H9 (cell line): ENCODE results near the gene PRLH. TPM values are rescaled to one million over a fixed set of nuclear protein-coding genes. Genes with fewer than 3 reads are reported as not detected.
A peak's percentile ranks its signal among the peaks of the same experiment; 100 is the strongest.

Experiments
- DNase-seq: peaks from one replicate; pipeline ENCODE4 v3.0.0-alpha.2; 2017
- H2AFZ ChIP-seq: one replicate; pipeline ENCODE4 v1.6.1; 2013; ENCODE audit warnings: mild to moderate bottlenecking, low read length, control low read depth, moderate library complexity
- H2AK5ac ChIP-seq: 2 replicates; pipeline ENCODE4 v1.6.1; 2013; ENCODE audit warnings: low read length, control low read depth, mixed read lengths; ENCODE audit not compliant: insufficient read length
- H2BK120ac ChIP-seq: one replicate; pipeline ENCODE4 v1.6.1; 2013; ENCODE audit warnings: low read depth, mild to moderate bottlenecking, low read length, control low read depth, inconsistent platforms; ENCODE audit not compliant: poor library complexity, severe bottlenecking
- H2BK12ac ChIP-seq: 2 replicates; pipeline ENCODE4 v1.6.1; 2013; ENCODE audit warnings: low read length, control low read depth, mixed read lengths, low read depth; ENCODE audit not compliant: insufficient read length
- H2BK15ac ChIP-seq: 2 replicates; pipeline ENCODE4 v1.6.1; 2013; ENCODE audit warnings: low read depth, low read length, control low read depth
- H2BK20ac ChIP-seq: one replicate; pipeline ENCODE4 v1.6.1; 2013; ENCODE audit warnings: low read depth, mild to moderate bottlenecking, low read length, control low read depth, inconsistent platforms; ENCODE audit not compliant: poor library complexity, severe bottlenecking
- H2BK5ac ChIP-seq: 2 replicates; pipeline ENCODE4 v1.6.1; 2013; ENCODE audit warnings: low read length, control low read depth, mixed read lengths; ENCODE audit not compliant: insufficient read length
- H3K14ac ChIP-seq: 2 replicates; pipeline ENCODE4 v1.6.1; 2013; ENCODE audit warnings: low read length, control low read depth; ENCODE audit not compliant: insufficient read depth
- H3K18ac ChIP-seq: 2 replicates; pipeline ENCODE4 v1.6.1; 2013; ENCODE audit warnings: low read depth, mild to moderate bottlenecking, mixed read lengths, low read length, control low read depth; ENCODE audit not compliant: insufficient read length
- H3K23ac ChIP-seq: 2 replicates; pipeline ENCODE4 v1.6.1; 2013; ENCODE audit warnings: low read length, control low read depth, mixed read lengths, low read depth; ENCODE audit not compliant: insufficient read length
- H3K23me2 ChIP-seq: 2 replicates; pipeline ENCODE4 v1.6.1; 2013; ENCODE audit warnings: low read depth, mild to moderate bottlenecking, mixed read lengths, low read length, control low read depth; ENCODE audit not compliant: insufficient read length, poor library complexity, severe bottlenecking
- H3K27ac ChIP-seq: 2 replicates; pipeline ENCODE4 v1.5.1; 2013; ENCODE audit warnings: low read length, control low read depth, mixed read lengths, low read depth; ENCODE audit not compliant: insufficient read length
- H3K27me3 ChIP-seq: 2 replicates; pipeline ENCODE4 v1.6.1; 2013; ENCODE audit warnings: low read length, control low read depth, inconsistent platforms; ENCODE audit not compliant: insufficient read depth
- H3K4ac ChIP-seq: 2 replicates; pipeline ENCODE4 v1.6.1; 2013; ENCODE audit warnings: low read depth, mild to moderate bottlenecking, control low read depth, inconsistent platforms, low read length, moderate library complexity
- H3K4me1 ChIP-seq: 2 replicates; pipeline ENCODE4 v1.6.1; 2013; ENCODE audit warnings: low read length, control low read depth, inconsistent platforms; ENCODE audit not compliant: insufficient read depth
- H3K4me2 ChIP-seq: 2 replicates; pipeline ENCODE4 v1.6.1; 2013; ENCODE audit warnings: low read length, control low read depth, mixed read lengths; ENCODE audit not compliant: insufficient read length, insufficient read depth
- H3K56ac ChIP-seq: 2 replicates; pipeline ENCODE4 v1.6.1; 2013; ENCODE audit warnings: low read depth, mild to moderate bottlenecking, mixed read lengths, low read length, control low read depth; ENCODE audit not compliant: insufficient read length
- H3K79me1 ChIP-seq: 2 replicates; pipeline ENCODE4 v1.6.1; 2013; ENCODE audit warnings: low read depth, mild to moderate bottlenecking, moderate library complexity, low read length, control low read depth, inconsistent platforms; ENCODE audit not compliant: insufficient read depth, poor library complexity, severe bottlenecking
- H3K79me2 ChIP-seq: 2 replicates; pipeline ENCODE4 v1.6.1; 2013; ENCODE audit warnings: low read length, control low read depth, inconsistent platforms; ENCODE audit not compliant: insufficient read depth
- H3K9ac ChIP-seq: 2 replicates; pipeline ENCODE4 v1.6.1; 2013; ENCODE audit warnings: low read length, control low read depth, mixed read lengths; ENCODE audit not compliant: insufficient read length; ENCODE audit errors: extremely low read depth
- H3K9me3 ChIP-seq: one replicate; pipeline ENCODE4 v1.6.1; 2013; ENCODE audit warnings: low read depth, low read length, inconsistent platforms; ENCODE audit not compliant: control insufficient read depth
- H3T11ph ChIP-seq: one replicate; pipeline ENCODE4 v1.6.1; 2013; ENCODE audit warnings: mild to moderate bottlenecking, low read length, control low read depth, inconsistent platforms
- H4K20me1 ChIP-seq: one replicate; pipeline ENCODE4 v1.6.1; 2013; ENCODE audit not compliant: control insufficient read depth, insufficient read length, insufficient read depth
- H4K5ac ChIP-seq: 2 replicates; pipeline ENCODE4 v1.6.1; 2013; ENCODE audit warnings: low read depth, mild to moderate bottlenecking, mixed read lengths, low read length, control low read depth; ENCODE audit not compliant: insufficient read length
- H4K8ac ChIP-seq: replicated peaks from 2 replicates; pipeline ENCODE4 v1.6.1; 2013; ENCODE audit warnings: low read length, control low read depth, mixed read lengths, low read depth; ENCODE audit not compliant: insufficient read length
- H4K91ac ChIP-seq: 2 replicates; pipeline ENCODE4 v1.6.1; 2013; ENCODE audit warnings: low read depth, mild to moderate bottlenecking, moderate library complexity, mixed read lengths, low read length, control low read depth; ENCODE audit not compliant: insufficient read length
- H3K27ac Mint-ChIP-seq, 3 experiments: 2 replicates in 2 of 3; 3 replicates in 1 of 3; pipeline ENCODE4 v1.8.0; 2020 to 2021; ENCODE audit warnings: mixed read lengths in 3 of 3, mild to moderate bottlenecking in 1 of 3, moderate library complexity in 1 of 3
- H3K27me3 Mint-ChIP-seq: 2 replicates; pipeline ENCODE4 v1.8.0; 2021; ENCODE audit warnings: low read depth, mild to moderate bottlenecking, moderate library complexity, mixed read lengths
- H3K36me3 Mint-ChIP-seq, 3 experiments: 2 replicates in 2 of 3; 3 replicates in 1 of 3; pipeline ENCODE4 v1.8.0; 2020 to 2021; ENCODE audit warnings: low read depth in 3 of 3, mixed read lengths in 3 of 3; ENCODE audit not compliant: insufficient read depth in 1 of 3
- H3K4me1 Mint-ChIP-seq, 2 experiments: 2 replicates each; pipeline ENCODE4 v1.8.0; 2020; ENCODE audit warnings: mixed read lengths in 2 of 2
- H3K4me3 Mint-ChIP-seq, 2 experiments: 2 replicates in 1 of 2; 3 replicates in 1 of 2; pipeline ENCODE4 v1.8.0; 2020 to 2021; ENCODE audit warnings: mild to moderate bottlenecking in 2 of 2, mixed read lengths in 2 of 2, moderate library complexity in 1 of 2
- H3K9me3 Mint-ChIP-seq, 2 experiments: 2 replicates in 1 of 2; 3 replicates in 1 of 2; pipeline ENCODE4 v1.8.0; 2020; ENCODE audit warnings: mild to moderate bottlenecking in 2 of 2, mixed read lengths in 2 of 2, moderate library complexity in 1 of 2
- CTCF ChIP-seq: fragments of 200-600 bp; sonication (generic); conservative IDR thresholded peaks from 3 replicates; pipeline ENCODE4 v1.8.0; 2021; ENCODE audit warnings: antibody characterized with exemption, mild to moderate bottlenecking
- WGBS: extraction: QIAGEN DNeasy Blood & Tissue Kit; methylation state at CpG from one replicate; pipeline ENCODE4 v1.1.7; 2013; ENCODE audit warnings: missing lambda C conversion rate, low lambda C conversion rate, mixed read lengths; ENCODE audit not compliant: insufficient read length; ENCODE audit errors: extremely low coverage; 5-methylcytosine and 5-hydroxymethylcytosine counted together
- total RNA-seq: library from RNA; stranded (reverse); gene quantifications from 2 replicates; pipeline ENCODE4 v1.2.1, GENCODE V29; 2021

The PRLH gene
- total RNA-seq, 1 experiment from 2014 or later, result not detected

GRCh38 chr2:237593036-237593435 lies 26.7 kb downstream of the PRLH start:
- no peak for TF ChIP-seq CTCF
- peaks cover 2% of the 10 kb centered on the region; the same call in 1 of the 2 replicates for H3K27me3 Mint-ChIP-seq
- Histone ChIP-seq H3K79me2 (peaks cover 20% of the 10 kb centered on the region; the same call in 1 of the 2 replicates), H3K27me3 (no peaks in the 10 kb centered on the region), H3K4ac (no peak overlapping the region), H3K56ac (no peak overlapping the region), H3K4me1 (peaks cover 14% of the 10 kb centered on the region; the same call in 1 of the 2 replicates), H3T11ph (no peak overlapping the region), H4K20me1 (no peaks in the 10 kb centered on the region), H2BK12ac (no peak overlapping the region), H2BK15ac (no peak overlapping the region), H3K14ac (no peak overlapping the region), H4K5ac (no peak overlapping the region), H2BK20ac (no peak overlapping the region), H3K9ac (no peak overlapping the region), H3K23ac (no peak overlapping the region), H3K18ac (no peak overlapping the region), H3K79me1 (no peaks in the 10 kb centered on the region), H2BK120ac (no peak overlapping the region), H2BK5ac (no peak overlapping the region), H2AFZ (no peak overlapping the region), H4K8ac (no peak overlapping the region), H3K27ac (no peak overlapping the region), H2AK5ac (no peak overlapping the region), H3K23me2 (peaks cover 4% of the 10 kb centered on the region), H3K9me3 (no peaks in the 10 kb centered on the region), H3K4me2 (no peak overlapping the region), H4K91ac (no peak overlapping the region)
- no peak overlapping the region for H3K4me3 Mint-ChIP-seq
- no CpG with 5 or more reads among the region's 10 CpGs for WGBS
- DNase-seq, result no peak
- H3K36me3 Mint-ChIP-seq, result peaks cover 0 to 3% (median 0%) of the 10 kb centered on the region in 3 experiments; a peak in 4 of 7 replicates
- H3K27ac Mint-ChIP-seq, result peak overlapping the region in 1 of 3 experiments; percentile 83; a peak in 2 of 7 replicates
- H3K9me3 Mint-ChIP-seq, result 0 out of 5 replicates have a peak, but pooled peaks cover 0 to 3% of the 10 kb centered on the region in 2 experiments
- H3K4me1 Mint-ChIP-seq, result peaks cover 68 to 78% of the 10 kb centered on the region in 2 experiments
